GM12875 (cell line): Measurements from ENCODE around the gene HOXC4.

Experiments
- H3K4me3 ChIP-seq: one replicate; pipeline ENCODE4 v1.5.1; 2011; ENCODE audit warnings: low read depth, low read length, control low read depth
- CTCF ChIP-seq: IDR thresholded peaks from 2 replicates; pipeline ENCODE4 v1.5.1; 2011; ENCODE audit warnings: low read depth, mild to moderate bottlenecking, control low read depth, inconsistent platforms, low read length, moderate library complexity, borderline replicate concordance; ENCODE audit not compliant: insufficient read depth

The HOXC4 gene

DNA sequence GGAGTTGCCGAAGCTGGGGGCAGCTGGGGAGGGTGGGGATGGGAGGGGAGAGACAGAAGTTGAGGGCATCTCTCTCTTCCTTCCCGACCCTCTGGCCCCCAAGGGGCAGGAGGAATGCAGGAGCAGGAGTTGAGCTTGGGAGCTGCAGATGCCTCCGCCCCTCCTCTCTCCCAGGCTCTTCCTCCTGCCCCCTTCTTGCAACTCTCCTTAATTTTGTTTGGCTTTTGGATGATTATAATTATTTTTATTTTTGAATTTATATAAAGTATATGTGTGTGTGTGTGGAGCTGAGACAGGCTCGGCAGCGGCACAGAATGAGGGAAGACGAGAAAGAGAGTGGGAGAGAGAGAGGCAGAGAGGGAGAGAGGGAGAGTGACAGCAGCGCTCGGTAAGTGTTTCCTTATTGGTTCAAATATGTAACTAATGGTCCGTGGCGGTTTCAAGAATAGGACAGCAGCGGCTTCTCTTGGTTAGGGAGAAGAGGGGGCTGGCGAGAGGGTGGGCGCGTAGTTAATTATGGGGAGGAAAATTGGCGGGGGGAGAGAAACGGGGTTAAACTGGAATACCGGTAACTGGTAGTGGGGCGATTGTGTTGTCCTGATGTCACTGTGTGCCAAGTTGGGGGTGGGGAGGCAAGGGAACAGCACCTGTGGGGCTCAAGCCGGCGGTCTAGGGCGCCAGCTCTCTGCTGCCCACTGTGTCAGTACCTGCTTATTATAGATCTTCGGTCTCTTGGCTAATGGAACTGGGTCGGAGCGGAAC lies 36.4 kb upstream of the HOXC4 start:
- TF ChIP-seq CTCF: peak; percentile 17; the same call in 1 of the 2 replicates
- H3K4me3 ChIP-seq: peak overlapping the region; percentile 69

DNA sequence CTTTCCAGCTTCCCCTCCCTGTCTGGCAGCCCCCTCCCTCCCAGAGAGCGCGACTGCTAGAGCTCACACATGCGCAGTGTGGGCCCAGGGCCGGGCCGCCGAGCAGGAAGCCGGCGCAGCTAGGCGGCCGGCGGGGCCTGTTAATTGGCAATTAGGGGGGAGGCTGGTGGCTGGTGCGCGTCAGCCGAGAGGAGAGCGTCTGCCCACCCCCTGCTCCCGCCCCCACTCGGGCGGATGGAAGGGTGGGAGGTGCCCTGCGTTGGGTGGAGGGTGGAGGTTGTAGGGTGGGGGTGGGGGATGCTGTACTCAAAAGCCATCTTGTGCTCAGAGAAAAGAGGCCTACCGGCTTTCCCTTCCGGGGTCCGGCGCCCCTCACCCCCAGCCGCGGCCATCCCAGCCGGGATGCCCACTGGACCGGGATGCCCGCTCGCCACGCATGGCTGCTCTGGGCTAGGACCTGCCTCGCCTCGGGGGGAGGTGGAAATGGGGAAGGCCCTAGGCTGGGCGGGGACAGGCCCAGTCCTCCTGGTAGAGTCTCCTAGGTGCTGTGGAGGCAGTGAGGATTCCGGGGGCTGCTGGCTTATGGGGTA lies 35.7 kb upstream of the HOXC4 start:
- H3K4me3 ChIP-seq: peak overlapping the region; percentile 69
- no peak for TF ChIP-seq CTCF

DNA sequence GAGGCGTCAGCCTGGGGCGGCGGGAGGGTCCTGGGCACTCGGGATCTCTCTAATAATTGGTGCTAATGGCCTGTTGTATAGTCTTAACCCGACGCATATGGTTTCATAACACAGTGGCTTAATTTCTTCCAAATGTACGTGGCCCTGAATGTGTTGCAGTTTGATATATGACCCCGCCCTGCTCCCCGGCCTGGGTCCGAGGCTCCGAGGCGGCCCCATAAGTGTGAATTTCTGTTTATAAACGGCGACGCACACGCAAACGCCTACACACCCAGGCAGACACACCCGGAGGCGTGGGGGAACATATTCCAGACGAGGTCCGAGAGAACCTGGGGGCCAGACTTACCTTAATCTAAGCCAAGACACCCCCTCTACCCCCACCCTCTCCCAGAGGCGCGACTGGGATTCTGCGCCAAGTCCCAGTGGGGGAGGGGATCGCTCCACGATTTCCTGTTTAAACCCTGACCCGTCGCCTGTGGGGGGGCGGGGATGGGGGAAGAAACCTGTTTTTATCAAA lies 35.1 kb upstream of the HOXC4 start:
- TF ChIP-seq CTCF: no peak
- H3K4me3 ChIP-seq: peak overlapping the region; percentile 69

GRCh38 chr12:54019091-54019811 lies 34.4 kb upstream of the HOXC4 start:
- no peak for TF ChIP-seq CTCF
- no peak overlapping the region for H3K4me3 ChIP-seq

GRCh38 chr12:54019924-54020590 lies 33.6 kb upstream of the HOXC4 start:
- no peak for TF ChIP-seq CTCF
- H3K4me3 ChIP-seq: no peak overlapping the region

DNA sequence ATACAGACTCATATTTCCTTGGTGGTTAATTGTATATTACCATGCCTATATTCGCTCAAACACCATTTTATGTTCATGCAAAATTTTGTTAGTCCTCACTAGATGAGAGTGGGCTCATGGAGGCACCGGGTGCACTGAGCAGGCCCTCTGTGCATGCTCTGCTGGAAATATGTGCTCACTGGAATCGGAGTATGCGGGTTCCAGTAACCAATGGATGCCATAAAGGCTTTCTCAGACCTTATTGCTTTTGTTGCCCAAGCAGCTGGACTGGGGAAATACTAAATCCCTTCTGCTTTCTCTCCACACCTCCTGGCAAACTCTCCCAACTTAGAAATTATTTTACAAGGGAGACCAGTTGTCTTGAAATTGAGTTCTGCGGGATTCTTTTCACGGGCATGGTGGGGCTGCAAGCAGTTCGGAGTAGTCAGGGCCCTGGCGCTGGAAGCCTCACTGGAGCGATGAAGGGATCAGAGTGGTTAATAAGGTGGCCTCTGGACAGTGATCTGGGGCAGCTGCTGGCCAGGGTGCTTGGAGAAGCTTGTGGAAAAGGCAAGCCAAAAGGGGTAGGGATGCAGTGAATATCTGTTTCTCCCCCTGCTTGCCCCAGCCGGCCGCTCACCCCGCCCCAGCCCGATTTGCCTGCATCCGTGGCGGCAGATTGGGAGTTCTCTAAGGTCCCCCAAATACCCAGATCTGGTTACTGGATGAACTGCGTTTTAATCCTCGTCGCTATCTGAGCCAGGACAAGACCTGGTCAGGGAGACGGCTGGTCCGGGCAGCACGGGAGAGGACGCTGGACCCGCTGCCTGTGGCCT lies 32.8 kb upstream of the HOXC4 start:
- no peak for TF ChIP-seq CTCF
- H3K4me3 ChIP-seq: no peak overlapping the region
